ENCODE data around the gene ZBTB20. TPM values are rescaled to one million over a fixed set of nuclear protein-coding genes. Genes with fewer than 3 reads are reported as not detected.

ZBTB20 gene
- total RNA-seq, 1 donor from 2014 or later = 66.4 TPM

- H3K9me3 ChIP-seq = no peaks in the 10 kb centered on the region
- DNase-seq (no peak), ATAC-seq (no peak)
- no peaks in the 10 kb centered on the region for H3K4me1 ChIP-seq
- H3K27me3 ChIP-seq (ENCODE audit: low read depth) = no peaks in the 10 kb centered on the region
- no peak for TF ChIP-seq CTCF (IDR thresholded peaks at IDR 0.05)
- no peaks in the 10 kb centered on the region for H3K36me3 ChIP-seq
- intact Hi-C loops (cut with DNase I) = no loop called here
- H3K27ac ChIP-seq = no peak overlapping the region
- H3K4me3 ChIP-seq = no peak overlapping the region
These were observed 551.5 kb downstream of the ZBTB20 start for GRCh38 chr3:114595522-114596028.

- Histone ChIP-seq H3K27ac (no peak overlapping the region), H3K9me3 (no peaks in the 10 kb centered on the region), H3K36me3 (no peaks in the 10 kb centered on the region), H3K4me1 (no peaks in the 10 kb centered on the region), H3K27me3 (ENCODE audit: low read depth) (no peaks in the 10 kb centered on the region), H3K4me3 (no peak overlapping the region)
- TF ChIP-seq CTCF (IDR thresholded peaks at IDR 0.05) = no peak
- ATAC-seq (no peak), DNase-seq (no peak)
- intact Hi-C loops (cut with DNase I) = no loop called here
These were observed 556.6 kb downstream of the ZBTB20 start for GRCh38 chr3:114590309-114591047.

GRCh38 chr3:114587986-114588385, 559.1 kb downstream of the ZBTB20 start:
- H3K9me3 ChIP-seq = no peaks in the 10 kb centered on the region
- H3K27ac ChIP-seq = no peak overlapping the region
- intact Hi-C loops (cut with DNase I) = no loop called here
- H3K27me3 ChIP-seq (ENCODE audit: low read depth) = no peaks in the 10 kb centered on the region
- H3K4me3 ChIP-seq = no peak overlapping the region
- H3K36me3 ChIP-seq = no peaks in the 10 kb centered on the region
- H3K4me1 ChIP-seq = no peaks in the 10 kb centered on the region
- TF ChIP-seq CTCF (IDR thresholded peaks at IDR 0.05) = no peak
- ATAC-seq (no peak), DNase-seq (no peak)

GRCh38 chr3:114586119-114586518, 561.0 kb downstream of the ZBTB20 start:
- no peak for ATAC-seq
- Histone ChIP-seq H3K27me3 (ENCODE audit: low read depth) (no peaks in the 10 kb centered on the region), H3K27ac (no peak overlapping the region), H3K4me3 (no peak overlapping the region), H3K9me3 (no peaks in the 10 kb centered on the region), H3K36me3 (no peaks in the 10 kb centered on the region), H3K4me1 (no peaks in the 10 kb centered on the region)
- no peak for DNase-seq
- TF ChIP-seq CTCF (IDR thresholded peaks at IDR 0.05) = no peak
- intact Hi-C loops (cut with DNase I) = no loop called here

GRCh38 chr3:114585687-114586086, 561.4 kb downstream of the ZBTB20 start:
- H3K4me1 ChIP-seq = no peaks in the 10 kb centered on the region
- DNase-seq (no peak), ATAC-seq (no peak)
- H3K36me3 ChIP-seq = no peaks in the 10 kb centered on the region
- no peak for TF ChIP-seq CTCF (IDR thresholded peaks at IDR 0.05)
- H3K9me3 ChIP-seq = no peaks in the 10 kb centered on the region
- H3K27ac ChIP-seq = no peak overlapping the region
- H3K27me3 ChIP-seq (ENCODE audit: low read depth) = no peaks in the 10 kb centered on the region
- intact Hi-C loops (cut with DNase I) = no loop called here
- H3K4me3 ChIP-seq = no peak overlapping the region
